ENCODE measurements around the gene CDH23.

Gene CDH23

GRCh38 chr10:71398976-71399375, 2.3 kb downstream of the CDH23 start:
- Histone ChIP-seq H3K36me3 (ENCODE audit: control insufficient read depth, insufficient read depth, low read length) (no peaks in the 10 kb centered on the region), H3K79me2 (peaks cover 3% of the 10 kb centered on the region), H3K4me2 (ENCODE audit: low read length) (no peak overlapping the region), H3K27me3 (ENCODE audit: control insufficient read depth, insufficient read depth, low read length) (no peaks in the 10 kb centered on the region), H3K4me1 (peaks cover 9% of the 10 kb centered on the region), H3K4me3 (ENCODE audit: low read depth, low read length) (no peak overlapping the region), H3K9ac (no peak overlapping the region), H2AFZ (no peak overlapping the region), H3K27ac (no peak overlapping the region), H3K9me3 (ENCODE audit: control insufficient read depth, low read length) (no peaks in the 10 kb centered on the region)
- TF ChIP-seq, protein P1, sequence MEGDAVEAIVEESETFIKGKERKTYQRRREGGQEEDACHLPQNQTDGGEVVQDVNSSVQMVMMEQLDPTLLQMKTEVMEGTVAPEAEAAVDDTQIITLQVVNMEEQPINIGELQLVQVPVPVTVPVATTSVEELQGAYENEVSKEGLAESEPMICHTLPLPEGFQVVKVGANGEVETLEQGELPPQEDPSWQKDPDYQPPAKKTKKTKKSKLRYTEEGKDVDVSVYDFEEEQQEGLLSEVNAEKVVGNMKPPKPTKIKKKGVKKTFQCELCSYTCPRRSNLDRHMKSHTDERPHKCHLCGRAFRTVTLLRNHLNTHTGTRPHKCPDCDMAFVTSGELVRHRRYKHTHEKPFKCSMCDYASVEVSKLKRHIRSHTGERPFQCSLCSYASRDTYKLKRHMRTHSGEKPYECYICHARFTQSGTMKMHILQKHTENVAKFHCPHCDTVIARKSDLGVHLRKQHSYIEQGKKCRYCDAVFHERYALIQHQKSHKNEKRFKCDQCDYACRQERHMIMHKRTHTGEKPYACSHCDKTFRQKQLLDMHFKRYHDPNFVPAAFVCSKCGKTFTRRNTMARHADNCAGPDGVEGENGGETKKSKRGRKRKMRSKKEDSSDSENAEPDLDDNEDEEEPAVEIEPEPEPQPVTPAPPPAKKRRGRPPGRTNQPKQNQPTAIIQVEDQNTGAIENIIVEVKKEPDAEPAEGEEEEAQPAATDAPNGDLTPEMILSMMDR (IDR thresholded peaks at IDR 0.05) = no peak

GRCh38 chr10:71399946-71400345, 3.2 kb downstream of the CDH23 start:
- H3K4me3 ChIP-seq (ENCODE audit: low read depth, low read length) = no peak overlapping the region
- peaks cover 3% of the 10 kb centered on the region for H3K79me2 ChIP-seq
- H2AFZ ChIP-seq = no peak overlapping the region
- H3K9ac ChIP-seq = no peak overlapping the region
- H3K9me3 ChIP-seq (ENCODE audit: control insufficient read depth, low read length) = no peaks in the 10 kb centered on the region
- H3K4me2 ChIP-seq (ENCODE audit: low read length) = no peak overlapping the region
- TF ChIP-seq, protein P1 (IDR thresholded peaks at IDR 0.05) = no peak
- H3K27ac ChIP-seq = no peak overlapping the region
- peaks cover 9% of the 10 kb centered on the region for H3K4me1 ChIP-seq
- H3K36me3 ChIP-seq (ENCODE audit: control insufficient read depth, insufficient read depth, low read length) = no peaks in the 10 kb centered on the region
- H3K27me3 ChIP-seq (ENCODE audit: control insufficient read depth, insufficient read depth, low read length) = no peaks in the 10 kb centered on the region

DNA sequence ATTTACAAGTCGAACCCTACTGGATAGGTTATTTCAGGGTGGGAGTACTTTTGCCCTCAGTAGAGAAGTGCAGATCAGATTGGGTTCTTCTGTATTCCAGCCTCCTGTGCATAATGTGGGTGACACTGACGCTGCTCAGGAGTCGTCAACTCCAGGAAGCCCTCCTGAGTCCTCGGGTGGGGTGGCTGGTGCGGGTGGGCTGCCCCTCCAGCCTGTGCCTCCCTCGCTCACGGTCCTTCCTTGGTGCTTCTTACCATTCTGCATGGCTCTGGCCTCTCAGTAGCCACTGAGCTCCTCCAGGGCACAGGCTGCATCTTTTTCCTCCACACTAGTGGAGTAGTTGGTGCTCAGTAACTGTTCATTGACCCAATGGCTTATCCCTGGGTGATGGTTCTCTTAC, 4.3 kb downstream of the CDH23 start:
- Histone ChIP-seq H2AFZ (no peak overlapping the region), H3K36me3 (ENCODE audit: control insufficient read depth, insufficient read depth, low read length) (no peaks in the 10 kb centered on the region), H3K9ac (no peak overlapping the region), H3K79me2 (peaks cover 3% of the 10 kb centered on the region), H3K27me3 (ENCODE audit: control insufficient read depth, insufficient read depth, low read length) (no peaks in the 10 kb centered on the region), H3K4me1 (peaks cover 9% of the 10 kb centered on the region), H3K27ac (no peak overlapping the region), H3K4me3 (ENCODE audit: low read depth, low read length) (no peak overlapping the region), H3K9me3 (ENCODE audit: control insufficient read depth, low read length) (no peaks in the 10 kb centered on the region), H3K4me2 (ENCODE audit: low read length) (no peak overlapping the region)
- TF ChIP-seq, protein P1 (IDR thresholded peaks at IDR 0.05) = no peak

DNA sequence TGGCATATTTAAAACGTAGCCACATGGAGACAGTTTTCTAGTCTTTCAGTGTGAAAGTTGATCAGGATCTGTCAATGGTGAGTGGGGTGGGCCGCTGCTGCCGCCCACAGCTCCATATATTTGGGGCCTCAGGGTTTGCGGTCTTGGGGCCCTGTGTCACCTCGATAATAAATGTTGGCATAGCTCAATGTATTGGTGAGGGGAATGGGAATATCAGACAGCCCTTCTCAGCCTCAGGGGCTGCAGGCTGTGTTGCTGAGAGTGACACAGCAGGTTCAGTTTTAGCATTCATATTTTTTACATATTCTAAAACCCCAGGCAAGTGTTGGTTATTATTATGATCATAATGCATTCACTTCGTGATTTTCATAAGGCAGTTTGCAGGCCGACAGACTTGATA, 5.3 kb downstream of the CDH23 start:
- Histone ChIP-seq H3K9ac (no peak overlapping the region), H3K4me1 (peaks cover 9% of the 10 kb centered on the region), H3K9me3 (ENCODE audit: control insufficient read depth, low read length) (no peaks in the 10 kb centered on the region), H3K27ac (no peak overlapping the region), H3K27me3 (ENCODE audit: control insufficient read depth, insufficient read depth, low read length) (no peaks in the 10 kb centered on the region), H2AFZ (no peak overlapping the region), H3K4me2 (ENCODE audit: low read length) (no peak overlapping the region), H3K79me2 (peaks cover 3% of the 10 kb centered on the region), H3K36me3 (ENCODE audit: control insufficient read depth, insufficient read depth, low read length) (no peaks in the 10 kb centered on the region), H3K4me3 (ENCODE audit: low read depth, low read length) (no peak overlapping the region)
- TF ChIP-seq, protein P1 (IDR thresholded peaks at IDR 0.05) = no peak

DNA sequence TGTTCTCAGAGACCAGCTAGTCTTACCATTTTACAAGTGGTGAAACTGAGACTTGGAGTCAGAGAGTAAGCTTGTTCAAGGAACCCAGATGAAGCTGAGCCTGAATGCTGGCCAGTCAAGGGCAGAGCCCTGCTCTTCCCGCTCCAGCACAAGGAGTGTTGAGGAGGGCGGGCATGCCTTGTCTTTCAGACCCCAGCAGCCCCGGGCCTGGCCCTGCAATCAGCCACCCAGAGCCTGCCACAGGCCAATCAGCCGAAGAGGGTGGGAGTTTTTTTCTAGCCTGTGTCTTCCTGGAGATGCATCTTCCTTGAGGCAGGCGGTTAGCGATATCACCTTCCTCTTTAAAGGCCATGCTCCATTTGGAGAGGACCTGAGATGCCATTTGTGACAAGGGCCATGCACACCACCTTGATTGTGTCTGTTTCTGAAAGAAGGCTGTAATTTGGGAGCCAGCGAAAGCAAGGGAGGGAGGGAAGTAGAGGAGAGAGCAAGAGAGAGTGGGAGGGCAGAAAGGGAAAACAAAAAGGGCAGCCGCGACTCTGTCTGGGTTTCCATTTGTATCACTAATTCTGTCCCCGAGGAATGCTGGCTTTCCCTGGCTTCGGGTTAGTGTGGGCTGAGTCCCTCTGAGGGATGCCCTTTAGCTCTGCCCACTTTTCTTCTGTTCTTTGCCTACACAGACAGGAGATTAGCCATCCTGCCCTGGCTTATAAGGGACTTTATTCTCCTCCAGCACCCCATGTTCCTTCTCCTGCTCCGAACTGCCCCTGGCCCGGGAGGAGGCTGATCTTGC, 8.0 kb downstream of the CDH23 start:
- TF ChIP-seq, protein P1 (IDR thresholded peaks at IDR 0.05) = no peak
- no peak overlapping the region for H3K4me2 ChIP-seq (ENCODE audit: low read length)
- peaks cover 7% of the 10 kb centered on the region for H3K79me2 ChIP-seq
- no peak overlapping the region for H3K4me3 ChIP-seq (ENCODE audit: low read depth, low read length)
- no peaks in the 10 kb centered on the region for H3K27me3 ChIP-seq (ENCODE audit: control insufficient read depth, insufficient read depth, low read length)
- no peaks in the 10 kb centered on the region for H3K4me1 ChIP-seq
- no peaks in the 10 kb centered on the region for H3K36me3 ChIP-seq (ENCODE audit: control insufficient read depth, insufficient read depth, low read length)
- no peak overlapping the region for H2AFZ ChIP-seq
- no peaks in the 10 kb centered on the region for H3K9me3 ChIP-seq (ENCODE audit: control insufficient read depth, low read length)
- no peak overlapping the region for H3K27ac ChIP-seq
- H3K9ac ChIP-seq = no peak overlapping the region
